NT2/D1 (cell line): ENCODE results near the gene DRG1.

Experiments
- DNase-seq: peaks from one replicate; pipeline ENCODE4 v3.0.0-alpha.2; 2011; ENCODE audit warnings: low read depth, low spot score
- H3K27me3 ChIP-seq: 2 replicates; pipeline ENCODE4 v1.6.0; 2011; ENCODE audit warnings: mild to moderate bottlenecking; ENCODE audit not compliant: insufficient read length, insufficient read depth
- H3K36me3 ChIP-seq: 2 replicates; pipeline ENCODE4 v1.6.1; 2011; ENCODE audit warnings: mild to moderate bottlenecking, low read length, mixed read lengths; ENCODE audit not compliant: insufficient read depth, insufficient read length
- H3K4me1 ChIP-seq: 2 replicates; pipeline ENCODE4 v1.5.1; 2011; ENCODE audit not compliant: insufficient read depth, insufficient read length
- H3K4me3 ChIP-seq: 2 replicates; pipeline ENCODE4 v1.5.1; 2011; ENCODE audit warnings: low read depth; ENCODE audit not compliant: insufficient read length
- H3K9ac ChIP-seq: 2 replicates; pipeline ENCODE4 v1.6.0; 2011; ENCODE audit warnings: low read depth; ENCODE audit not compliant: insufficient read length
- H3K9me3 ChIP-seq: 2 replicates; pipeline ENCODE4 v1.5.1; 2011; ENCODE audit warnings: mild to moderate bottlenecking, low read length; ENCODE audit not compliant: insufficient read depth
- SUZ12 ChIP-seq: IDR thresholded peaks from 2 replicates; pipeline ENCODE4 v1.6.1; 2011; ENCODE audit not compliant: insufficient read length, insufficient read depth; ENCODE audit errors: extremely low read depth
- YY1 ChIP-seq: IDR thresholded peaks from 2 replicates; pipeline ENCODE4 v1.6.1; 2011; ENCODE audit not compliant: insufficient read length, insufficient read depth
- ZNF274 ChIP-seq: IDR thresholded peaks from 2 replicates; pipeline ENCODE4 v1.6.1; 2011; ENCODE audit warnings: mild to moderate bottlenecking, low read depth, low read length

The DRG1 gene

DNA sequence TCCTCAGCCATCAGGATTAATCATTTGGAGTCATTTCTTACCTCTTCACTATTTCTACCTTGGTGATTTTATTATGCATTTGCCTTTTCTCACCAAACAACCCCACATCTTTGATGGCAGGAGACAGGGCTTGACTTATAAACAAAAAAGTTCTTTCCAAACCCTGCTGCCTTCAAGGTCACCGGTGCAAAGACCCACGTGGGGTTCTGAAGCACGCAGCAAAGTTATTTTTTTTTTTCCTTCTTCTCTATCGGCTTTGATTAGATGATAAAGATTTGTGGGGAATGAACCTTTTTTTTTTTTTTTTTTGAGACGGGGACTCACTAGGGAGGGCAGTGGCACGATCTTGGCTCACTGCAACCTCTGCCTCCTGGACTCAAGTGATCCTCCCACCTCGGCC, 44.1 kb downstream of the DRG1 start:
- Histone ChIP-seq H3K36me3 (peaks cover 89% of the 10 kb centered on the region), H3K27me3 (no peaks in the 10 kb centered on the region), H3K9me3 (no peaks in the 10 kb centered on the region), H3K4me3 (no peak overlapping the region), H3K9ac (no peak overlapping the region), H3K4me1 (no peaks in the 10 kb centered on the region)
- TF ChIP-seq ZNF274 (no peak), SUZ12 (no peak), YY1 (no peak)
- no peak for DNase-seq

DNA sequence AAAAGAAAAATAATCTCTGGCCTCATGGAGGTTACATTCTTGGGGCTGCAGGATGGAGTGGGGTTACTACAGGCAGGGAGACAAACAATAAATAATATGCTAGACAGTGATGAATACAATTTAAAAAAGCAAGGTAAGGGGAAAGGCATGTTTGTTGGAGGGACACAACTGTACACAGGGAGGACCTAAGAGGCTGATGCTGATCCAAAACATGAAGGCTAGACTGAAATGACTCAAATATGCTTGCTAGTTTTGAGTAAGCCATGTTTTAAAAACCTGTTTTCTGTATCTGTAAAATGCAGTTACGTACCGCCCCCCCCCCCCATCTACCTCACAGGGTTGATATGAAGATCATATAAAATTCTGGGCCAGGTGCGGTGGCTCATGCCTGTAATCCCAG, 46.2 kb downstream of the DRG1 start:
- H3K9ac ChIP-seq = no peak overlapping the region
- H3K27me3 ChIP-seq = no peaks in the 10 kb centered on the region
- H3K36me3 ChIP-seq = peaks cover 83% of the 10 kb centered on the region
- DNase-seq = no peak
- no peak for TF ChIP-seq SUZ12
- no peak for TF ChIP-seq ZNF274
- no peak for TF ChIP-seq YY1
- H3K4me3 ChIP-seq = no peak overlapping the region
- no peaks in the 10 kb centered on the region for H3K4me1 ChIP-seq
- H3K9me3 ChIP-seq = no peaks in the 10 kb centered on the region

DNA sequence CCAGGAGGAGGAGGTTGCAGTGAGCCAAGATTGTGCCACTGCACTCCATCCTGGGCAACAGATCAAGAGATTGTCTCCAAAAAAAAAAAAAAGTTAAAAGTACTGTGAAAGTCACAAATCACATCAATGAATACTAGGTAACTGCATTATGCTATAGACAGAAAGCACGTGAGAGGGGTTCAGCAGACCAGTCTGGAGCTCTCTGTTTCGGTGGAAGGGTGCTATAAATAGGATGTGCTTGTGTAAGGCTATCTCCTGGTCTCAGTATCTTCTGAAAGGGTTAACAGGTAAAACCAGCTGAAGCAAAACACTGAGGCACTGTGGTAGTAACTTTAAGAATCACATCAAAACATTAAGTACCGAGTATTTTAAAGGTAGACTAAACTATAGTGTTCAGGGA, 46.8 kb downstream of the DRG1 start:
- no peak overlapping the region for H3K4me3 ChIP-seq
- no peaks in the 10 kb centered on the region for H3K9me3 ChIP-seq
- DNase-seq = no peak
- H3K27me3 ChIP-seq = no peaks in the 10 kb centered on the region
- TF ChIP-seq YY1 = no peak
- TF ChIP-seq ZNF274 = no peak
- TF ChIP-seq SUZ12 = no peak
- H3K36me3 ChIP-seq = peaks cover 81% of the 10 kb centered on the region
- no peaks in the 10 kb centered on the region for H3K4me1 ChIP-seq
- no peak overlapping the region for H3K9ac ChIP-seq

DNA sequence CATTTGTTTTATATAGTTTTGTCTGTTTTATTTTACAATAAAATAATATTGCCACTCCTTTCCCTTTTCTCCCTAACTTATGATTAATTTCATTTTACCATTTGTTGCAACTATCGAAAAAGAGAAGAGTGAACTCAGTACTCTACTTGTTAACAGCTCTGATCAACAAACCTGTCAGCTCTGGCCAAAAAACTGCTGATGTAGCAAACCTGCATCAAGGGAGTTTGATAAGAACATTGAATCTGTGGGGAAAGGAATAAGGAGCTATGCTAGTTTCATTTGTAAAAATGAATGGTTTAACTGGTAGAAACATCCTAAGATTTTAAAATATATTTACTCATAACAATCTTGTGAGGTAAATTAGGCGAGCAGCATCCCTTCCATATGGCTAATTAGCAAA, 47.4 kb downstream of the DRG1 start:
- H3K36me3 ChIP-seq = peaks cover 79% of the 10 kb centered on the region
- H3K9ac ChIP-seq = no peak overlapping the region
- no peak for DNase-seq

DNA sequence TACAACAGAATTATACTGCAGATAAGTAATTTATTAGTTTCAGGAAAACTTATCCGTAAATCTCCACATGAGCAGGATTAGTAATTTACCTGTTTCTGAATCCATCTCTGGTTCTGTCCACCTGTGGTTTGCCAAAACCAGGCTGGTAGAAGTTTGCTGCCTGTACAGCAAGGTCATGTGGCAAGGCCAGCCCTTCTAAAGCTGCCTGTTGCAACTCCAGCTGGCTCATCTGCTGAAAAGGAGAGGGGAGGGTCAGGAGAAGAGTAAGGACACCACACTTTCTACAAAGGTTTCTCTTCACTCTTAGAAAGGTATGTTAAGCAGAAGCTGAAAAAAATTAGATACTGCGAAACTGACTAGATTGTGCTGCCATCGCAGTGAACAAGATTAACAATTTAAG, 47.9 kb downstream of the DRG1 start:
- Histone ChIP-seq H3K4me3 (no peak overlapping the region), H3K36me3 (peaks cover 78% of the 10 kb centered on the region), H3K27me3 (no peaks in the 10 kb centered on the region), H3K9ac (no peak overlapping the region), H3K4me1 (no peaks in the 10 kb centered on the region), H3K9me3 (no peaks in the 10 kb centered on the region)
- no peak for DNase-seq
- TF ChIP-seq SUZ12 (no peak), ZNF274 (no peak), YY1 (no peak)

More for the DNA sequence above, 47.4 kb downstream of the DRG1 start:
- no peaks in the 10 kb centered on the region for H3K27me3 ChIP-seq
- no peaks in the 10 kb centered on the region for H3K4me1 ChIP-seq
- no peaks in the 10 kb centered on the region for H3K9me3 ChIP-seq
- no peak overlapping the region for H3K4me3 ChIP-seq
- no peak for TF ChIP-seq ZNF274
- TF ChIP-seq YY1 = no peak

- no peak for DNase-seq
- no peaks in the 10 kb centered on the region for H3K4me1 ChIP-seq
- H3K9ac ChIP-seq = no peak overlapping the region
- no peaks in the 10 kb centered on the region for H3K27me3 ChIP-seq
- peaks cover 77% of the 10 kb centered on the region for H3K36me3 ChIP-seq
- TF ChIP-seq SUZ12 = no peak
- TF ChIP-seq ZNF274 = no peak
- TF ChIP-seq YY1 = no peak
- no peak overlapping the region for H3K4me3 ChIP-seq
- no peaks in the 10 kb centered on the region for H3K9me3 ChIP-seq
Observed at GRCh38 chr22:31448382-31448781, 49.0 kb downstream of the DRG1 start.

- no peak overlapping the region for H3K9ac ChIP-seq
- no peak for TF ChIP-seq YY1
- TF ChIP-seq SUZ12 = no peak
- no peak for TF ChIP-seq ZNF274
- no peaks in the 10 kb centered on the region for H3K9me3 ChIP-seq
- H3K4me1 ChIP-seq = no peaks in the 10 kb centered on the region
- DNase-seq = no peak
- H3K27me3 ChIP-seq = no peaks in the 10 kb centered on the region
- no peak overlapping the region for H3K4me3 ChIP-seq
- H3K36me3 ChIP-seq = peaks cover 71% of the 10 kb centered on the region
Observed at GRCh38 chr22:31449506-31449905, 50.1 kb downstream of the DRG1 start.
